ENCODE results near the gene PTK6. TPM values are rescaled to one million over a fixed set of nuclear protein-coding genes. Genes with fewer than 3 reads are reported as not detected.

The PTK6 gene
- total RNA-seq, 1 donor from 2014 or later, result 4.9 TPM

DNA sequence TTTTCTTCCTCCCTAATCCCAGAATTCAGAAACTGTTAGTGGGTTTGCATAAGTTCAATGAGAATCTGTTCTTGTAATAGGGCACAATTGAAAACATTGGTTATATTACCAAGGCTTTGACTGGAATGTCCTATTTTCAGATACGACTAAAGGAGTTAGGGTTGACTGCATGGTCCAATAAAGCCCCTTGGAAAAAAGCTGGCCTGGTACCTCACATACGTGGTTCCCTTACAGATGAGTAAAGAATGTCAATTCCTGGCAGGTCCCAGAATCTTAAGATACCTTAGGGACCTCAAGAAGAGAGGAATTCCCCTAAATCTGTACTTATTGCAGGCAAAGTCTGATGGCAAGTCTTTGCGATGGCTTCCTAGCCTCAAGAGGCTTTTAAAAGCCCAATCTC, 12.0 kb downstream of the PTK6 start:
- no peaks in the 10 kb centered on the region for H3K9me3 ChIP-seq
- TF ChIP-seq, protein P1, sequence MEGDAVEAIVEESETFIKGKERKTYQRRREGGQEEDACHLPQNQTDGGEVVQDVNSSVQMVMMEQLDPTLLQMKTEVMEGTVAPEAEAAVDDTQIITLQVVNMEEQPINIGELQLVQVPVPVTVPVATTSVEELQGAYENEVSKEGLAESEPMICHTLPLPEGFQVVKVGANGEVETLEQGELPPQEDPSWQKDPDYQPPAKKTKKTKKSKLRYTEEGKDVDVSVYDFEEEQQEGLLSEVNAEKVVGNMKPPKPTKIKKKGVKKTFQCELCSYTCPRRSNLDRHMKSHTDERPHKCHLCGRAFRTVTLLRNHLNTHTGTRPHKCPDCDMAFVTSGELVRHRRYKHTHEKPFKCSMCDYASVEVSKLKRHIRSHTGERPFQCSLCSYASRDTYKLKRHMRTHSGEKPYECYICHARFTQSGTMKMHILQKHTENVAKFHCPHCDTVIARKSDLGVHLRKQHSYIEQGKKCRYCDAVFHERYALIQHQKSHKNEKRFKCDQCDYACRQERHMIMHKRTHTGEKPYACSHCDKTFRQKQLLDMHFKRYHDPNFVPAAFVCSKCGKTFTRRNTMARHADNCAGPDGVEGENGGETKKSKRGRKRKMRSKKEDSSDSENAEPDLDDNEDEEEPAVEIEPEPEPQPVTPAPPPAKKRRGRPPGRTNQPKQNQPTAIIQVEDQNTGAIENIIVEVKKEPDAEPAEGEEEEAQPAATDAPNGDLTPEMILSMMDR (IDR thresholded peaks at IDR 0.05), result no peak
- ATAC-seq (no peak), DNase-seq (no peak)
- H3K27me3 ChIP-seq, result no peaks in the 10 kb centered on the region
- intact Hi-C loops (cut with DNase I), result no loop called here
- peaks cover 18% of the 10 kb centered on the region for H3K36me3 ChIP-seq
- H3K4me3 ChIP-seq, result no peak overlapping the region
- peaks cover 16% of the 10 kb centered on the region for H3K4me1 ChIP-seq
- no peak overlapping the region for H3K27ac ChIP-seq

DNA sequence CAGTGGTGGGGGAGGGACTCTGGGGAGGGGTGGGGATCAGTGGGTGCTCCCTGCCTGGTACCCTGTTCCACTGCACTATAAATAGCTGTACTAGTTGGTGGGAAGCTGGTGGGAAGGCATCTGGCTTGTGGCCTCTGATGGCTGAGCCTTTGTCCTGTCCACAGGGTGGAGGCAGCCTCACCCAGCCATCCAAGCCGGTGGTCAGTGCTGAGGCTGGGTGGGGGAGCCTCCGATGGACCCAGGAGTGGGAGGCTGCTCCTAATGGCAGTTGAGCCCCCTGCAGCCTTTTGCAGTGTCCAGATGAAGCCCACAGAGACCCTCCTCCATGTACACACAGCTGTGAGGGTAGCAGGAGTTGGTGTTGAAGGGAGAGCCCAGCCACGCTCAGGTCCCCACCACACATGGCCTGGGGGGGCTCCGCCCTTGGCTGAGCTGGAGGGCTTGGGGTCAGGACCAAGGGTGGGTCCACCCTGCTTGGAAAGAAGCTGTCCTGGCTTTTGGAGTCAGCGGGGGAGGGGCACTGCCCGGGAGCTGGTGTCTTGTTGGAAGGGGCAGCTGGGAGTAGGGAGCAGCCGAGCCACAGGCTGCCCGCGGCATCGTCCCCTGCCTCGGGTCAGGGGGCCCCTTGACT, 14.1 kb downstream of the PTK6 start:
- H3K36me3 ChIP-seq, result peaks cover 18% of the 10 kb centered on the region
- peaks cover 21% of the 10 kb centered on the region for H3K4me1 ChIP-seq
- H3K4me3 ChIP-seq, result no peak overlapping the region
- no peaks in the 10 kb centered on the region for H3K27me3 ChIP-seq
- intact Hi-C loops (cut with DNase I), result no loop called here
- H3K9me3 ChIP-seq, result no peaks in the 10 kb centered on the region
- ATAC-seq (no peak), DNase-seq (no peak)
- TF ChIP-seq, protein P1 (IDR thresholded peaks at IDR 0.05), result no peak
- H3K27ac ChIP-seq, result no peak overlapping the region

DNA sequence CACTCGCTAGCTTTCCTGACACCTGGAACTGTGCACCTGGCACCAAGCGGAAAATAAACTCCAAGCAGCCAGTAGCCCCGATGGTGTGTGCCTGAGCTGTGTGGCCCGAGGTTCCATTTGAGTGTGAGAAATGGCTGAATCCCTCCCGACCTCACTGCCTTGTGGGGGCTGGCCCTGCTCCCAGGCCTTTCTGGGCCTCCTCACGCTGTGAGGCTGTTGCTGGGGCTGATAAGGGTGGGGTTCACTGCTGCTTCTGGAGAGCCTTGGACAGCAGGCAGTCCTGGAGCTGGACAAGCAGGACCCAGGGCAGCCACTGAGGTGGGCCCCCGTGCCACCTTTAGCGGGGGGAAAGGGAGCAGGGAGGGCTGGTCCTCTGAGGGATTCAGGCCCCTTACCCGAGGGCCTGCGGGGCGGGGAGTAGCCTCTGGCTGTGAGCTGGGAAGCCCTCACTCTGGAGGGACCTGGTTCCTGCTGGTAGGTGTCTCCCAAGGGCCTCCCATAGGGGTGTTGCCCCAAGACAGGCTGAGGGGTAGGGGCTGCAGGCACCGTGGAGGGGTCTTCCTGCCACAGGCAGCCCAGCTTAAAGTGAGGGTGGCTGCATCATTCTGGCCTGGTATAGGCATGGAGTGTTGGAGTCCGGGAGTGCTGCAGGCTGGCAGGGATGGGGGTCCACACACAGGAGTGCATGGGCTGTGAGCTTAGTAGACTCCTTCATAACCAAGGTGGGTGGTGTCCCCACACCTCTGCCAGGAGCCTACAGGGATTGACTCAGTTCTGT, 14.9 kb downstream of the PTK6 start:
- ATAC-seq (no peak), DNase-seq (no peak)
- intact Hi-C loops (cut with DNase I), result no loop called here
- Histone ChIP-seq H3K27me3 (no peaks in the 10 kb centered on the region), H3K27ac (no peak overlapping the region), H3K4me3 (peak overlapping the region; percentile 87), H3K4me1 (peaks cover 21% of the 10 kb centered on the region), H3K9me3 (no peaks in the 10 kb centered on the region), H3K36me3 (peaks cover 18% of the 10 kb centered on the region)
- TF ChIP-seq, protein P1 (IDR thresholded peaks at IDR 0.05), result no peak

GRCh38 chr20:63521602-63522001, 15.6 kb downstream of the PTK6 start:
- H3K4me3 ChIP-seq, result peak overlapping the region; percentile 87
- no peak for DNase-seq
- intact Hi-C loops (cut with DNase I), result no loop called here
- peaks cover 18% of the 10 kb centered on the region for H3K36me3 ChIP-seq
- H3K4me1 ChIP-seq, result peaks cover 21% of the 10 kb centered on the region
- no peaks in the 10 kb centered on the region for H3K9me3 ChIP-seq
- peak overlapping the region; percentile 97 for H3K27ac ChIP-seq
- no peaks in the 10 kb centered on the region for H3K27me3 ChIP-seq
- TF ChIP-seq, protein P1 (IDR thresholded peaks at IDR 0.05), result no peak
- no peak for ATAC-seq

GRCh38 chr20:63520934-63521601, 16.1 kb downstream of the PTK6 start:
- ATAC-seq, result peak; percentile 78
- Histone ChIP-seq H3K27ac (peak overlapping the region; percentile 97), H3K9me3 (no peaks in the 10 kb centered on the region), H3K36me3 (peaks cover 18% of the 10 kb centered on the region), H3K27me3 (no peaks in the 10 kb centered on the region), H3K4me3 (peak overlapping the region; percentile 87), H3K4me1 (peaks cover 21% of the 10 kb centered on the region)
- peak; percentile 93 for DNase-seq
- TF ChIP-seq, protein P1 (IDR thresholded peaks at IDR 0.05), result peak; percentile 4
- intact Hi-C loops (cut with DNase I), result no loop called here

All from upper lobe of right lung (tissue), 1 donor.